GM18526 (cell line): ENCODE measurements around the gene KCNJ14.

Experiments
- POLR2A ChIP-seq: IDR thresholded peaks from 3 replicates; pipeline ENCODE4 v1.6.1; 2011; ENCODE audit not compliant: insufficient read length; ENCODE audit errors: extremely low read depth

KCNJ14 gene

DNA sequence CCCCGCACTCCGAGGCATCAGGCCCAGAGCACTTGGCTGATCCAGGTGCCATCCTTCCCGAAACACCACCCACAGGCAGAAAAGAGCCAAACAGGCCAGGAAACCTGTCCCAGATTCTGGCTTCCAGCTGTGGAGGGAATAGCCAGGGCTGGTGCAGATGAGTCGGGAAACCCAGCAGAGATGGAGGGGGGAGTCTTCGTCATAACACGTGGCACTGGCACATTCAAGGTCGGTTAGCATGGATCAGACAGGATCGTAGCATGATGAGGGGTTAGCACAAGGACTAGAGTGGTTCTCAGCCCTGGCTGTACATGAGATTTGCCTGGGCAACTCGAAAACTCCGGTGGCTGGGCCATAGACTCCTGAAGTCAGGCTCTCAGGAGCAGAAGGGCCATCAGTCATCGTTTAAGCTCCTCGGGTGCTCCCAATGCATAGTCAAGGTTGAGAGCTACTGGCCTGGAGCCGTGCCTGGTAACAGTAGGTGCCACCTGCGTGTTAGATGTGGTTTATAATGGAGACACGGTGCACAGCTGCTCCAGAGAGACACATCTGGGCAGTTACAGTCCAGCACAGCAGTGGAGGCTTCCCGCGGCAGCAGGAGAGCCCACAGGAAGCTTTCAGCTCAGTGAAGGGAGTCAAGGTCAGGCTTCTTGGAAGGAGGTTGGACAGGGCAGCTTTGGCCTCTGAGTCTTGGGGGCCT lies 20.1 kb downstream of the KCNJ14 start:
- TF ChIP-seq POLR2A = no peak

DNA sequence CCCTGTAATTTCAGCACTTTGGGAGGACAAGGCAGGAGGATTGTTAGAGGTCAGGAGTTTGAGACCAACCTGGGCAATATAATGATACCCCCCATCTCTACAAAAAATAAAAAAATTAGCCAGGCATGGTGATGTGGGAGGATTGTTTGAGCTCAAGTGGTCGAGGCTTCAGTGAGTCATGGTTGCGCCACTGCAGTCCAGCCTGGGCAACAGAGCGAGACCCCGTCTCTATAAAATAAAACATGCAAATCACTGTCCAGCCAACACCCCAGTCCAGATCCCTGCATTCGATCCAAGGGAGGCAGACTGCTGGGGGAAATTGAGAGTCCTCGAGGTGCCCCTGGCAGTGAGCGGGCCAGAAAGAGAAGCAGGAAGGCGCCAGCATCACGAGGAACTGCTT lies 20.8 kb downstream of the KCNJ14 start:
- no peak for TF ChIP-seq POLR2A

- TF ChIP-seq POLR2A = no peak
Measured at GRCh38 chr19:48477067-48477685, 21.8 kb downstream of the KCNJ14 start.

- no peak for TF ChIP-seq POLR2A
Measured at GRCh38 chr19:48477698-48478338, 22.4 kb downstream of the KCNJ14 start.

- no peak for TF ChIP-seq POLR2A
Measured at GRCh38 chr19:48478339-48479256, 23.2 kb downstream of the KCNJ14 start.

DNA sequence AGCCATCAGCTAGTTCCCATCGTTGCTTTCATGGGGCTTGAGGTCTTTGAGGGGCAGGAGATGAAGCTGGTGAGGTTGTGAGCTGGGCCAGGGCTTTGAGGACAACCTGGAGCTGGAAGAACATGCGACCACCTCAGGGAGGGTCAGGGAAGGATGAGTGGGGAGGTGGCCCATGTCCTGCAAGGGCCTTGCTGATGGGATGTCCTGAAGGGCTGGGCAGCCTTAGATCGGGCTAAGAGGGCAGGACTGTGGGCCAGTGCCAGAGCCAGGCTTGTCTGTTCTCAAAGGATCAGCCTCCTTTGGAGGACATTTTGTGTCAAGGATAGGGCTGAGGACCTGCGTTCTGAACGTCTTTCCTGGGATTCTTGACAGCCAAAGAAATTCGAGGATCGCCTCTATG lies 24.3 kb downstream of the KCNJ14 start:
- no peak for TF ChIP-seq POLR2A

GRCh38 chr19:48480183-48480557 lies 24.8 kb downstream of the KCNJ14 start:
- TF ChIP-seq POLR2A = no peak

DNA sequence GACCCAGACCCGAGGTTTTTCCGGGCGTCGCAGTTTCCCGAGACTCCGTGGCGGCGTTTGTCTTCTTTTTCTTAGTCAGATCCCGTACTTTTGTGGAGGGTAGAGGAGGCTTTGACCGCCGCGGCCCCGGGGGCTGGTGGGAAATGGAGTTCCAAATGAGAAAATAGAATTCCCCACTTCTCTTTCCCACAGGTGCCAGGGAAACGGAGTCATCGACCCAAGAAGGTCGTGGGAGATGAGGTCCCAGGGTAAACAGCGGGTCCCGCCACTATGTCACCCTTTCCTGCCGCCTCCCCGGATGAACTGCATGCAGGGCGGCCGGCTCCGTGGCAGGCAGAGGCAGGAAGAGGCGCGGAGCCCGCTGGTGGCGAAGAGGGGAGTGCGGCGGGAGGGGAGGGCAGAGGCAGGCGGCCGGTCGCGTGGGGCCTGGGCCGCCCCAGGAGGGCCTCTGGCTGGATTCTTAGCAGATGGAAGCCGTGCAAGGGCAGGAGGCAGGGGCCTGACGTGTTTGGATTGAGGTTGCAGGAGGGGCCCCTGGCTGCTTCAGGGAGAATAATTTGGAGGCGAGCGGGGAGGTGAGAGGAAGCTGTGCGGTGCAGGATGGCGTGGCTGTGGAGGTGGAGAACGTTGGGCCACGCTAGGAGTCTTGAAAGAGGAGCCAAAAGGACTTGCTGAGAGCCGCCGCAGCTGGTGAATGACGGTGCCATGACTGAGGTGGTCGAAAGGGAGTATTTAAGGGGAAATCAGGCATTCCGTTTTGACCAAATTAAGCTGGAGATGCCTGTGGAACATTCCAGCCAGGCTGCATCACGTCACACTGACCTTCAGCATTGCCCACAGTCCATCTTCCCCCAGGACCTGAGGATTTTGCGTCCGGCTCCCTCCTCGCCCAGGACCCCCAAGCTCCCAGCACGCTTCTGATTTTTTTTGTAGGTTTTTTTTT lies 25.5 kb downstream of the KCNJ14 start:
- TF ChIP-seq POLR2A = no peak

DNA sequence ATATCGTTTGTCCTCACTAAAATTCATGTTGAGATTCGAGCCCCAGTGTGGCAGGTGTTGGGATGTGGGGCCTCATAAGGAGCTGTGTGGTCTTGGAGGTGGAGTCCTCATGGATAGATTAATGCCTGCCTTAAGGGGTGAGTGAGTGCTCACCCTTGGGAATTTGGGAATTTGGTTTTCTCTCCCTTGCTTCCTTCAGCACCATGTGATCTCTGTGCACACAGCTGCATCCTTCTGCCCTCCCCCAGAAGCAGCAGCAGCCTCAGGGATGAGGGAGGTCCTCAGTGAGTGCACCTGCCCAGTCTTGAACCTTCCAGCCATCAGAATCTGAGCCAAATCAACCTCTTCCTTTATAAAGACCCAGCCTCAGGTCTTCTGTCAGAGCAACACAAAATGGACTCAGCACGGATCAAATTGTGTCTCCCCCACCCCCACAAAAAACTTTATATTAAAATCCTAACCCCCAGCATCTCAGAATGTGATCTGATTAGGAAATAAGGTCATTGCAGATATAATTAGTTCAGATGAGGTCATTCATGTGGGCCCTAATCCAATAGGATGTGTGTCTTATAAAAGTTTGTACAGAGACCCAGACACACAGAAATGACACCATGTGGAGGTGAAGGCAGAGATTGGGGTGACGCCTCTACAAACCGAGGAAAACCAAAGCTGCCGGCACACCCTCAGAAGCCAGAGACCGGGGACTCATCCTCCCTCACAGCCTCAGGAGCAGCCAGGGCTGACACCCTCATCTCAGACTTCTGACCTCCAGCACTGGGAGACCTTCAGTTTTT lies 26.7 kb downstream of the KCNJ14 start:
- TF ChIP-seq POLR2A = no peak

GRCh38 chr19:48483301-48483700 lies 27.9 kb downstream of the KCNJ14 start:
- no peak for TF ChIP-seq POLR2A

GRCh38 chr19:48484247-48484893 lies 29.0 kb downstream of the KCNJ14 start:
- TF ChIP-seq POLR2A = no peak

DNA sequence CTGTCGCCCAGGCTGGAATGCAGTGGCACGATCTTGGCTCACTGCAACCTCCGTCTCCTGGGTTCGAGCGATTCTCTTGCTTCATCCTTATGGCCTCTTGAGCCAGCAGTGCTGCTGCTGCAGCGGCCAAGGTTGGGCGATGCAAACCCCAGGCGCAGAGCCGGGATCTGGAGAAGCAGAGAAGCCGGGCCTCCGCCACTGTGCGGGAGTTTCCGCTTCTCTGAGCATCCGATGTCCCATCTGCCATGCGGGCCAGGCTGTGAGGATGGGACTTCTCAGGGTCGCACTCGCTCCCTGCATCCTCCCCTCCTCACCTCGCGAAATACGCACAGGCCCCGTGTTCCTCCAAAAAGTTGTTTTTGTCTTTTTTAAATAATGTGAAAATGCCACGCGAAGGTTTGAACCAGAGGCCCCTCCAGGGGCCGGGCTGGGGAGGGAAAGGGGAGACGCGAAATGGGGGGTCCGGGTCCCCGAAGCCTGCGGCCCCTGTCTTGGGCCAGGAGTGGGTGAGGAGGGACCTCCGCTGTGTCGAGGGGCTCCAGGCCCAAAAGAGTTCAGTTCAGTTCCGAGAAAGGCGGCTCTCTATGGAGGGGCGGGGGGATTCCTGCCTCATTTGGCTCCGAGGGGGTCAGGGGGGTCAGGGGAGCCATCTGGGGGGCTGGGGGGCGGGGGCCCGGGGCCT lies 29.7 kb downstream of the KCNJ14 start:
- no peak for TF ChIP-seq POLR2A

DNA sequence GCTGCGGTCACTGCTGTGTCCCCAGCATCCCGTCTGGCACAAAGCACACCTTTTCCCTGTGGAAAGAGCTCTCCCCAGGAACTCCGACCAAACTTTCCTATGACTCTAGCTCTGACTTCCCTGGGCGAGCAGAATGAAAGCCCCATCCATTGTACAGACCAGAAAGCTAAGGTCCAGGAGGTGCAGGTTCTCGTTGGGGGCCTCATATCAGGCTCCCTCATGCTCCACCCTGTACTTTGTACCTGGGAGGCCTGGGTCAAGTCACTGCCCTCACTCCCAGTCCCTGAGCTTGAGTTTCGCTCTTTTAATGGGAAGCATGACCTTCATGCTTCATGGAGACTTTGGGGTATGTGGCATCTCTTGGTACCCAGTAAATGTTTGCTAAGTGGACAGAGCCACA lies 32.2 kb downstream of the KCNJ14 start:
- TF ChIP-seq POLR2A = no peak
